K562 (cell line): ENCODE results near the gene GBA2. TPM values are rescaled to one million over a fixed set of nuclear protein-coding genes. Genes with fewer than 3 reads are reported as not detected.

Experiments used
- ATAC-seq: fragments of 200-7000 bp; cut with Tn5 transposase; 3 replicates; pipeline ENCODE4 v1.9.1; 2020; ENCODE audit warnings: moderate library complexity
- BruUV-seq: library from RNA; stranded (reverse); fragments of 400-500 nt; replicated peaks from 2 replicates; lab custom pipeline; 2021; lab: Mats Ljungman, UMichigan
- CTCF ChIA-PET: fragments of 300-600 bp; formaldehyde crosslinking; extraction: SDS; loops from one replicate; lab custom pipeline; 2021; ENCODE audit warnings: low intra/inter-chr PET ratio; lab: Yijun Ruan, JAX
- POLR2A ChIA-PET: fragments of 300-600, 350-650 bp; sonication (Branson Sonifier 250); formaldehyde crosslinking; extraction: SDS; loops from one replicate; lab custom pipeline; 2021; ENCODE audit warnings: antibody characterized with exemption, inconsistent platforms; lab: Yijun Ruan, JAX
- DNase-seq, 4 experiments: peaks; one replicate each; pipeline versions ENCODE4 v3.0.0 to v3.0.0-alpha.2; 2011 to 2018; ENCODE audit warnings: low spot score in 3 of 4, mixed read lengths in 3 of 4; ENCODE audit errors: extremely low read depth in 1 of 4
- FAIRE-seq: peaks from 2 replicates; lab custom pipeline; 2011; peaks lifted over from hg19 to GRCh38; lab: Jason Lieb, UNC
- H2AFZ ChIP-seq: 2 replicates; pipeline ENCODE4 v1.6.0; 2011; ENCODE audit warnings: low read depth, low read length, control low read depth, inconsistent platforms
- H3K27ac ChIP-seq: fragments of 200-600 bp; 3 replicates; pipeline ENCODE4 v1.8.0; 2011; ENCODE audit warnings: low read depth, mild to moderate bottlenecking, control low read depth, inconsistent platforms, low read length, moderate library complexity, mixed read lengths; ENCODE audit errors: extremely low read depth
- H3K27me3 ChIP-seq, 2 experiments: fragments of 300-600 bp in 1 of 2; 2 replicates in 1 of 2; 3 replicates in 1 of 2; pipeline versions ENCODE4 v1.6.0 to v1.8.0; 2011; ENCODE audit warnings: inconsistent platforms in 2 of 2, low read length in 2 of 2, mild to moderate bottlenecking in 1 of 2, mixed read lengths in 1 of 2, moderate library complexity in 1 of 2; ENCODE audit not compliant: control insufficient read depth in 2 of 2, insufficient read depth in 2 of 2
- H3K36me3 ChIP-seq: fragments of 300-600 bp; 3 replicates; pipeline ENCODE4 v1.8.0; 2011; ENCODE audit warnings: mild to moderate bottlenecking, low read length, inconsistent platforms; ENCODE audit not compliant: control insufficient read depth, insufficient read depth
- H3K4me1 ChIP-seq, 2 experiments: fragments of 200-600 bp in 1 of 2; replicated peaks in 1 of 2; 2 replicates in 1 of 2; 3 replicates in 1 of 2; pipeline versions ENCODE4 v1.5.1 to v1.8.0; 2011; ENCODE audit warnings: inconsistent platforms in 2 of 2, low read length in 2 of 2, mild to moderate bottlenecking in 1 of 2, mixed read lengths in 1 of 2, moderate library complexity in 1 of 2; ENCODE audit not compliant: control insufficient read depth in 2 of 2, insufficient read depth in 2 of 2
- H3K4me2 ChIP-seq: 2 replicates; pipeline ENCODE4 v1.6.1; 2011; ENCODE audit warnings: low read length, control low read depth, inconsistent platforms, mixed read lengths; ENCODE audit not compliant: insufficient read depth
- H3K4me3 ChIP-seq: fragments of 200-600 bp; sonication (generic), shearing (Covaris generic); 2 replicates; pipeline ENCODE4 v1.5.1; 2016; ENCODE audit warnings: control low read depth, inconsistent platforms
- H3K79me2 ChIP-seq: fragments of 200-600 bp; 3 replicates; pipeline ENCODE4 v1.8.0; 2011; ENCODE audit warnings: low read length, inconsistent platforms; ENCODE audit not compliant: control insufficient read depth, insufficient read depth
- H3K9ac ChIP-seq, 2 experiments: 2 replicates each; pipeline versions ENCODE4 v1.6.0 to v1.6.1; 2011; ENCODE audit warnings: low read depth in 2 of 2, low read length in 2 of 2, control low read depth in 1 of 2, inconsistent platforms in 1 of 2, mild to moderate bottlenecking in 1 of 2, mixed read lengths in 1 of 2; ENCODE audit not compliant: insufficient read depth in 1 of 2
- H3K9me1 ChIP-seq: one replicate; pipeline ENCODE4 v1.6.0; 2011; ENCODE audit warnings: inconsistent platforms, mild to moderate bottlenecking, low read length, moderate library complexity; ENCODE audit not compliant: control insufficient read depth, insufficient read depth
- H3K9me3 ChIP-seq: replicated peaks from 2 replicates; pipeline ENCODE4 v1.5.1; 2011; ENCODE audit warnings: low read depth, low read length, inconsistent platforms; ENCODE audit not compliant: control insufficient read depth, insufficient read depth
- H4K20me1 ChIP-seq: replicated peaks from 2 replicates; pipeline ENCODE4 v1.6.1; 2011; ENCODE audit warnings: low read length, inconsistent platforms, mixed read lengths; ENCODE audit not compliant: control insufficient read depth, insufficient read depth
- POLR2G ChIP-seq: fragments of 200-400 bp; formaldehyde crosslinking; IDR thresholded peaks from 2 replicates; pipeline ENCODE4 v1.6.1; 2017; ENCODE audit warnings: low read depth, mild to moderate bottlenecking, antibody characterized with exemption, low read length, moderate library complexity
- RBFOX2 ChIP-seq: fragments of 200-400 bp; formaldehyde crosslinking; IDR thresholded peaks from 2 replicates; pipeline ENCODE4 v1.6.1; 2017; ENCODE audit warnings: low read depth, mild to moderate bottlenecking, low read length, moderate library complexity
- RFX5 ChIP-seq: IDR thresholded peaks from 2 replicates; pipeline ENCODE4 v1.6.1; 2011; ENCODE audit warnings: low read depth, mild to moderate bottlenecking, improper control_type of control experiment, low read length
- WGBS: fragments of 100-300 bp; shearing (Covaris generic); methylation state at CpG from one replicate; pipeline ENCODE4 v1.1.6; 2016; ENCODE audit warnings: low coverage, mixed read lengths; ENCODE audit not compliant: insufficient coverage; ENCODE audit errors: missing lambda C conversion rate; 5-methylcytosine and 5-hydroxymethylcytosine counted together
- in situ Hi-C: fragments of 300-500 bp; cut with MboI; formaldehyde crosslinking; loops from 4 replicates; pipeline ENCODE4 v1.15.0; 2018; ENCODE audit warnings: inconsistent platforms, mixed read lengths
- intact Hi-C: fragments of 100-400 bp; cut with micrococcal nuclease; formaldehyde crosslinking; loops from 2 replicates; pipeline ENCODE4 v1.14.2; 2022
- polyA plus RNA-seq, 8 experiments: library from polyadenylated mRNA; depleted of rRNA in 4 of 8; stranded (reverse) in 5 of 8; unstranded in 3 of 8; fragments of >200 nt; fragmentation: Nextera tagmentation in 2 of 8; fragmentation: Illumina TruSeq in 1 of 8; extraction: Ambion mirVana in 2 of 8; extraction: Trizol in 1 of 8; gene quantifications; 2 replicates each; pipeline versions ENCODE4 v1.2.1 to v1.2.3, GENCODE V29; 2011 to 2014; ENCODE audit warnings: inconsistent platforms in 1 of 8, missing spikeins in 1 of 8
- total RNA-seq, 7 experiments: library from RNA; depleted of rRNA in 6 of 7; stranded (reverse); fragments of >200 nt in 6 of 7; fragmentation: Illumina TruSeq in 2 of 7; extraction: Trizol in 2 of 7; gene quantifications; 2 replicates each; pipeline versions ENCODE4 v1.2.1 to v1.2.3, GENCODE V29; 2011 to 2021; ENCODE audit warnings: low replicate concordance in 1 of 7
- TF ChIP-seq, protein P1 (sequence below): fragments of 450-650 bp; formaldehyde crosslinking; IDR thresholded peaks from 2 replicates; pipeline ENCODE4 v1.4.0; 2020; ENCODE audit warnings: mild to moderate bottlenecking, moderate library complexity

The GBA2 gene
- total and polyA plus RNA-seq, 9 of the 15 experiments (the other 6 are each of a cell fraction or from before 2014, with no cell fraction given), result 14.1 to 60.4 (median 32.1) TPM

- Histone ChIP-seq H2AFZ (no peak overlapping the region), H3K4me3 (no peak overlapping the region), H3K9me1 (peaks cover 3% of the 10 kb centered on the region), H3K36me3 (peaks cover 92% of the 10 kb centered on the region), H4K20me1 (no peaks in the 10 kb centered on the region), H3K9me3 (no peaks in the 10 kb centered on the region), H3K27me3 (no peaks in the 10 kb centered on the region), H3K27ac (no peak overlapping the region), H3K4me1 (no peaks in the 10 kb centered on the region), H3K9ac (no peak overlapping the region), H3K79me2 (no peaks in the 10 kb centered on the region), H3K4me2 (no peak overlapping the region)
- ChIA-PET CTCF (no interaction called here), POLR2A (interaction anchor here (0.6 to 1.7 kb wide), 5 partner anchors 9 to 31 kb away, joined by 3 to 6 read pairs (median 4); no protein-coding TSS in a partner anchor)
- FAIRE-seq (no peak), ATAC-seq (no peak), DNase-seq (no peak)
- TF ChIP-seq RFX5, result no peak
- WGBS, result 64% methylated on average over 6 of the region's 8 CpGs
- in situ Hi-C loops (no loop called here), intact Hi-C loops (no loop called here)
- no TSS peak for BruUV-seq
Measured at GRCh38 chr9:35705372-35705771, 43.7 kb downstream of the GBA2 start.

DNA sequence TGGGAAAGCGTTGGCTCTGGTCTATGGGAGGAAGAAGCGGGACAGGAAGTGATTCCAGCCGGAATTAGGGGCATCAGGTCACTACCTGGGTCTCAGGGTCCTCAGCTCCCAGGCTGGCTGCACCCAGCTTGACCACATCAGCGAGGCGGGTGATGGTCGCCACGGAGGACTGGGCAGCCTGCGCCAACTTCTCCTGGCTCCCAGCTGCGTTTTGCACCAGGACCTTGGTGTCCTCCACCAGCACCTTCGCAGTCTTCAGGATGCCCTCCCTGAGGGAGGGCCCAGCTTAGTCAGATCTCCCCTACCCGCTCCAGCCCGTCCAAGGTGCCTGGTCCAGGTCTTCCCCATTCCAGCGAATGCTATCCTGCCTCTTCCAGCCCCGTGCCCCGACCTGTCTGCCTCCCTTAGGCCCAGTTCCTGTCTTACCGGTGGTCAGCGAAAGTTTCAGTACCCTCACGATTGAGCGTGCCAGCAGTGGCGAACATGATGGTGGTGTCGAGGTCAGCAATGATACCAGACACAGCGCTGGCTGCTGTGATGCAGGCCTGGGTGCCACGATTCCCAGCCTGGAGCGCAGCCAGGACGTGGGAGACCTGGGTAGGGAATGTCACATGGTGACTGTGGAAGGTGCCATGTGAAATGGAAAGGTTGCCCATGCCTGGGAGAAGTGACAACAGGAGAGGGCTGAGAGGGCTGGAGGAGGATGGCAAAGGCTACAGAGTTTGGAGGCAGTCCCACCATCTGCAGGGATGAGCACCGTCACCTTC lies 44.9 kb downstream of the GBA2 start:
- ChIA-PET POLR2A (interaction anchor here (0.9 to 1.0 kb wide), 2 partner anchors 11 to 12 kb away, joined by 4 read pairs; no protein-coding TSS in a partner anchor), CTCF (no interaction called here)
- no peak overlapping the region for H3K27ac ChIP-seq
- intact Hi-C loops (no loop called here), in situ Hi-C loops (no loop called here)
- no peak overlapping the region for H3K4me2 ChIP-seq
- no peak overlapping the region for H3K4me3 ChIP-seq
- DNase-seq, result no peak
- FAIRE-seq, result no peak
- peaks cover 3% of the 10 kb centered on the region for H3K9me1 ChIP-seq
- H2AFZ ChIP-seq, result no peak overlapping the region
- ATAC-seq, result no peak
- 0 out of 2 replicates have a peak, but pooled peaks have one; percentile 27 for TF ChIP-seq RBFOX2
- 0 out of 2 replicates have a peak, but pooled peaks have one; percentile 43 for TF ChIP-seq POLR2G
- TF ChIP-seq, protein P1, sequence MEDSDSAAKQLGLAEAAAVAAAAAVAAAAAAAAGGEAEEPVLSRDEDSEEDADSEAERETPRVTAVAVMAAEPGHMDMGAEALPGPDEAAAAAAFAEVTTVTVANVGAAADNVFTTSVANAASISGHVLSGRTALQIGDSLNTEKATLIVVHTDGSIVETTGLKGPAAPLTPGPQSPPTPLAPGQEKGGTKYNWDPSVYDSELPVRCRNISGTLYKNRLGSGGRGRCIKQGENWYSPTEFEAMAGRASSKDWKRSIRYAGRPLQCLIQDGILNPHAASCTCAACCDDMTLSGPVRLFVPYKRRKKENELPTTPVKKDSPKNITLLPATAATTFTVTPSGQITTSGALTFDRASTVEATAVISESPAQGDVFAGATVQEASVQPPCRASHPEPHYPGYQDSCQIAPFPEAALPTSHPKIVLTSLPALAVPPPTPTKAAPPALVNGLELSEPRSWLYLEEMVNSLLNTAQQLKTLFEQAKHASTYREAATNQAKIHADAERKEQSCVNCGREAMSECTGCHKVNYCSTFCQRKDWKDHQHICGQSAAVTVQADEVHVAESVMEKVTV (CRISPR knock-in tag), result no peak
- H3K27me3 ChIP-seq, result no peaks in the 10 kb centered on the region
- H4K20me1 ChIP-seq, result no peaks in the 10 kb centered on the region
- TSS peak; percentile 31 for BruUV-seq
- no peak overlapping the region; a peak in 1 of 4 replicates for H3K9ac ChIP-seq
- WGBS, result 98% methylated on average over 21 of the region's 26 CpGs
- no peaks in the 10 kb centered on the region for H3K4me1 ChIP-seq
- peaks cover 98% of the 10 kb centered on the region for H3K36me3 ChIP-seq
- no peaks in the 10 kb centered on the region for H3K79me2 ChIP-seq
- H3K9me3 ChIP-seq, result no peaks in the 10 kb centered on the region
